HG02588 (cell line): ENCODE data around the gene CD99L2.
"Not testable (repeated sequence)": the region's sequence is repeated elsewhere in the genome, so short reads cannot be mapped to it uniquely, and the experiment has no call there.

Source experiments
- ATAC-seq: cut with Tn5 transposase; IDR thresholded peaks from one replicate; pipeline ENCODE4 v1.9.1; 2021; ENCODE audit warnings: mild to moderate bottlenecking, moderate library complexity; ENCODE audit not compliant: unreplicated experiment

The CD99L2 gene

DNA sequence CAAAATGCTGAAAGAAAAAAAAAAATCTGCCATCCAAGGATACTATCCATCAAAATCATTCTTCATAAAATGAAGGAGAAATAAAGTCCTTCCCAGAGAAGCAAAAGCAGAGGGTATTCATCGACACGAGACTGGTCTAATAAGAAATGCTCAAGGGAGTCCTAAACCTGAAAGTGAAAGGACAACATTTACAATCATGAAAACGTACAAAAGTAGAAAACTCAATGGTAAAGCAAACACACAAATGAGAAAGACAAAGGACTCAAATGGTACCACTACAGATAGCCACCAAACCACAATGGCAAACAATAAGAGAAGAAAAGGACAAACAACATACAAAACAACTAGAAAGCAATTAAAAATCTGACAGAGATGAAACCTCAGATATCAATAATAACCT is 41.0 kb downstream of the CD99L2 start:
- ATAC-seq, result no peak

GRCh38 chrX:150856785-150857184 is 41.7 kb downstream of the CD99L2 start:
- no peak for ATAC-seq

GRCh38 chrX:150856101-150856500 is 42.4 kb downstream of the CD99L2 start:
- ATAC-seq, result no peak

GRCh38 chrX:150854856-150855255 is 43.6 kb downstream of the CD99L2 start:
- no peak for ATAC-seq

DNA sequence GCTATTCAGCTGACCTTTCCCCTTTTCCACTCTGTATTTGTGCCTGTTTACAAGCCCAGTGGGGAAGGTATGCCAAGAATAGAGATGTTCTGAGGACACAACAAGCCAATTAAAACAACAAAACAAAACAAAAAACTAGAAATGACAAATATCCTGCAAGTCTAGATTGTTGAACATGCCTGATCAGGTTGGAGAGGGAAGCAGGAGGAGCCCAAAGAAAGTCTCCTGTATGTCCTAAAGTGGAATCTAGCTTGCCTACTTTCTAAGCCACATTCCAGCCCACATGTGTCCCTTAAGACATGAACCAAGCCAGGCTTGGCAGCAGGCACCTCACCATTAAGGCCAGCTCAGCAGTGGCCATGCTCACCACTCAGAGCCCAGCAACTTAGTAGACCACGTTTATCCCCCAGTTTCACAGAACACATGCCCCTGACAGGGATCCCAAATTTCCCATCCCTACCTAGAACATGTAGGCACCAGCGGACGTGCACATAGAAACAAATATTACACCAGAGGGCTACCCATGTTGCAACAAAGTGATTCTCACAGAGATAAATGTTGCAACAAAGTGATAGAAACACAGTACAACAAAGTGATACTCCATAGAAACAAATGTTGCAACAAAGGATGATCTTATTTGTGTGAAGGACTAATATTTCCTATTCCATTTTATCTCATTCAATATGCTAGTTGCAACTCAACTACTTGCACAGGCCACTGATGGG is 48.3 kb downstream of the CD99L2 start:
- no peak for ATAC-seq

DNA sequence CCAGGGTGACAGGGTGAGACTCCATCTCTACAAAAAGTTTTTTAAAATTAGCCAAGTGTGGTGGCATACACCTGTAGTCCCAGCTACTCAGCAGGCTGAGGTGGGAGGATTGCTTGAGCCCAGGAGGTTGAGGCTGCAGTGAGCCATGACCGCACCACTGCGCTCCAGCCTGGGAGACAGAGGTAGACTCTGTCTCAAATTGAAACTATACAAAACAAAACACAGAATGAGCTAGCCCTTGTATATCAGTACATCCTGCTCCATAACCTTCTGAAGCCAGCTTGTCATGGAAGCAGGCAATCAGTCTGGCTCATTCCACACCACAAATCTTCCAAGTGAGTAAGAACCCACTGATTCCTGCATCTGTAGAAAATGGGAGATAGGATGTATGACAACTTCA is 49.0 kb downstream of the CD99L2 start:
- no peak for ATAC-seq

GRCh38 chrX:150848914-150849365 is 49.5 kb downstream of the CD99L2 start:
- ATAC-seq, result no peak

- ATAC-seq, result no peak
These were observed 51.4 kb downstream of the CD99L2 start for GRCh38 chrX:150847088-150847487.

DNA sequence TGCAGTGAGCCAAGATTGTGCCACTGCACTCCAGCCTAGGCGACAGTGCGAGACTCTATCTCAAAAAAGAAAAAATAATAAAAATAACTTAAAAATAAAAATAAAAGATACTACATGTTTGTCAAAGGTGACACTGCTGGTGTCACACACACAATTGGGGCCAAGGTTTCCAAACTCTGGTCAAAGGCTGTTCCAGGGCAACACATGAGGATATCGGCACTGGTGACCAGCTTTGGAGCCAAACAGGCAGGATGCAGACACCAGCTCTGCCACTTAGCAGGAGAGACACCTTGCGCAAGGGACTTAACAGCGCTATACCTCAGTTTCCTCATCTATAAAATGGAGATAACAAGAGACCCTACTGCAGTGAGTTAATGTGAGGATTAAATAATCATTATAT is 52.3 kb downstream of the CD99L2 start:
- no peak for ATAC-seq

- no peak for ATAC-seq
These were observed 53.4 kb downstream of the CD99L2 start for GRCh38 chrX:150845091-150845490.

DNA sequence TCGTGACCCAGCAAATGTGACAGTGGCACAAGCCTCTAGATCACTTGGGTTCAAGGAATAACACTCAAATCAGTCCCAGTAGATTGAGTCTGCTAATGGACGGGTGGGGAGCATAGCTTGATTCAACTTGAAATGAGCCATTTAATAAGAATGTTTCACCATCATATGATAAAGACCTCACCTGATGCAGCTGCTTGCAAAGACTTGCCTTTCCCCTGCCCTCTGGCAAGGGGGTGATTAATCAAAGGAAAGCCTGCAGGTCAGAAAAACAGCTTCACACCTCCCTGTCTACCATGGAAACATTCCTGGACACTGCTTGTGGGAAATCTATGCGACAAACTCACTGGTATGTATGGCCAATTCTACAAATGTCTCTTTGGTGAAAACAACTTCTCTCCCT is 54.5 kb downstream of the CD99L2 start:
- ATAC-seq, result no peak

- no peak for ATAC-seq
These were observed 56.2 kb downstream of the CD99L2 start for GRCh38 chrX:150842198-150842685.

GRCh38 chrX:150841456-150842197 is 56.8 kb downstream of the CD99L2 start:
- no peak for ATAC-seq

GRCh38 chrX:150837845-150838244 is 60.6 kb downstream of the CD99L2 start:
- ATAC-seq, result no peak

DNA sequence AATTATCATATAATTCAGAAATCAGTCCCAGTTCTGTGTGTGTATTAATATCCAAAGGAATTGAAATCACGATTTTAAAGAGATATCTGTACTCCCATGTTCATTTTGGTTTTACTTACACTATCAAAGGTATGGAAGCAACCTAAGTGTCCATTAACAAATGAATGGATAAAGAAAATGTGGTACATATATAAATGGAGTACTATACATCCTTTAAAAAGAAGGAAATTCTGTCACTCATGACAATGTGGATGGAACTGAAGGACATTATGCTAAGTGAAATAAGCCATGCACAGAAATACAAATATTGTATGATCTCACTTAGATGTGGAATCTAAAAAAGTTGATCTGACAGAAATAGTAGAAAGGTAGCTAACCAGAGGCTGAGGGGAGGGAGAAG is 63.8 kb downstream of the CD99L2 start:
- ATAC-seq, result no peak

DNA sequence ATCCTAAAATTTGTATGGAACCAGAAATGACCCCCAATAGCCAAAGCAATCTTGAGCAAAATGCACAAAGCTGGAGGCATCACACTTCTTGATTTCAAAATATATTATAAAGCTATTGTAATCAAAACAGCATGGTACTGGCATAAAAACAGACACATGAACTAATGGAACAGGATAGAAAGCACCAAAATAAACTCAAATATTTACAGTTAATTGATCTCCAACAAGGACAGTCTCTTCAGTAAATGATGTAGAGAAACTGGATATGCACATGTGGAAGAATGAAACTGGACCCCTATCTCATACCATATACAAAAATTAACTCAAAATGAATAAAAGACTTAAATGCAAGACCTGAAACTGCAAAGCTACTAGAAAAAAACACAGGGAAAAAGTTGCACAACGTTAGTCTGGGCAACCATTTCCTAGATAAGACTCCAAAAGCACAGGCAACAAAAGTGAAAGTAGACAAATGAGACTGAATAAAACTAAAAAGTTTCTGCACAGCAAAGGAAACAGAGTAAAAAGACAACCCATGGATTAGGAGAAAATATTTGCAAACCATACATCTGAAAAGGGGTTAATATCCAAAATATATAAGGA is 64.9 kb downstream of the CD99L2 start:
- ATAC-seq, result no peak

- no peak for ATAC-seq
These were observed 66.6 kb downstream of the CD99L2 start for GRCh38 chrX:150831863-150832262.

DNA sequence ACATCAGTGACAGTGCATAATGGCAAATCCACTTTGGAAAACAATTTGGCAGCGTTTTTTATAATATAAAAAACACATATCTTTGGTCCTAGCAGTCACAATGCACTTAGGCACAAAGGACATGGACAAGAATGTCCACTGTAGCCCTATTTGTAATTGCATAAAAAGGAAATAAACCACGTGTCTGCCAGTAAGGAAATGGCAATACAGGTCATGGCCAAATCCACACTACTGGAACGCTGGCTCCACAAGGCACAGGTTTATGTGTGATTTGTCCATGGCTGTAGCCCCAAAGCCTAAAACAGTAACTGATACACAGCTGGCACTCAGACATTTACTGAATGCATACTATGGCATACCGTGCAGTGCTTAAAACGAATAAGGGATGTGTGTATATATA is 69.7 kb downstream of the CD99L2 start:
- ATAC-seq, result no peak

DNA sequence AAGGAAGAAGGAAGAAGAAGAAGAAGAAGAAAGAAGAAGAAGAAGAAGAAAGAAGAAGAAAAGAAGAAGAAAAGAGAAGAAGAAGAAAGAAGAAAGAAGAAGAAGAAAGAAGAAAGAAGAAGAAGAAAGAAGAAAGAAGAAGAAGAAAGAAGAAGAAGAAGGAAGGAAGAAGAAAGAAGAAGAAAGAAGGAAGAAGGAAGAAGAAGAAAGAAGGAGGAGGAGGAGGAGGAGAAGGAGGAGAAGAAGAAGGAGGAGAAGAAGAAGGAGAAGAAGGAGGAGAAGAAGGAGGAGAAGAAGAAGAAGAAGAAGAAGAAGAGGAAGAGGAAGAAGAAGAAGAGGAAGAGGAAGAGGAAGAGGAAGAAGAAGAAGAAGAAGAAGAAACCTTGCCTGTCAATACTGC is 74.1 kb downstream of the CD99L2 start:
- ATAC-seq, result not testable (repeated sequence)

- not testable (repeated sequence) for ATAC-seq
These were observed 74.6 kb downstream of the CD99L2 start for GRCh38 chrX:150823826-150824225.

DNA sequence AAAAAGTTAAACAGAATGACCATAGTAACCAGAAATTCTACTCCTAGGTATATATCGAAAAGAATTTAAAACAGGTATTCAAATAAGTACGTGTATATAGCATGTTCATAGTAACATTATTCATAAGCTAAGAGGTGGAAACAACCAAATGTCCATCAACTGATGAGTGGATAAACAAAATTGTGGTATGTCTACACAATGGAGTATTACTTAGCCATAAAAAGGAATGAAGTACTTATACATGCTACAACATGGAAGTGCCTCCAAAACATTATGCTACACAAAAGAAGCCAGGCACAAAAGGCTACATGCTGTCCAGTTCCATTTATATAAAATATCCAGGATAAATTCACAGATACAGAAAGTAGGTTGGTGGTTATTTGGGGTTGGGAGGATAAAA is 76.5 kb downstream of the CD99L2 start:
- ATAC-seq, result no peak

GRCh38 chrX:150813922-150814321 is 84.5 kb downstream of the CD99L2 start:
- ATAC-seq, result no peak
